K562 (cell line): ENCODE results near the gene DENND6B. TPM values are rescaled to one million over a fixed set of nuclear protein-coding genes. Genes with fewer than 3 reads are reported as not detected.

Experiments used
- ATAC-seq: fragments of 200-7000 bp; cut with Tn5 transposase; 3 replicates; pipeline ENCODE4 v1.9.1; 2020; ENCODE audit warnings: moderate library complexity
- BruUV-seq: library from RNA; stranded (reverse); fragments of 400-500 nt; replicated peaks from 2 replicates; lab custom pipeline; 2021; lab: Mats Ljungman, UMichigan
- CTCF ChIA-PET: fragments of 300-600 bp; formaldehyde crosslinking; extraction: SDS; loops from one replicate; lab custom pipeline; 2021; ENCODE audit warnings: low intra/inter-chr PET ratio; lab: Yijun Ruan, JAX
- POLR2A ChIA-PET: fragments of 300-600, 350-650 bp; sonication (Branson Sonifier 250); formaldehyde crosslinking; extraction: SDS; loops from one replicate; lab custom pipeline; 2021; ENCODE audit warnings: antibody characterized with exemption, inconsistent platforms; lab: Yijun Ruan, JAX
- DNase-seq, 4 experiments: peaks; one replicate each; pipeline versions ENCODE4 v3.0.0 to v3.0.0-alpha.2; 2011 to 2018; ENCODE audit warnings: low spot score in 3 of 4, mixed read lengths in 3 of 4; ENCODE audit errors: extremely low read depth in 1 of 4
- FAIRE-seq: peaks from 2 replicates; lab custom pipeline; 2011; peaks lifted over from hg19 to GRCh38; lab: Jason Lieb, UNC
- H2AFZ ChIP-seq: 2 replicates; pipeline ENCODE4 v1.6.0; 2011; ENCODE audit warnings: low read depth, low read length, control low read depth, inconsistent platforms
- H3K27ac ChIP-seq: fragments of 200-600 bp; 3 replicates; pipeline ENCODE4 v1.8.0; 2011; ENCODE audit warnings: low read depth, mild to moderate bottlenecking, control low read depth, inconsistent platforms, low read length, moderate library complexity, mixed read lengths; ENCODE audit errors: extremely low read depth
- H3K27me3 ChIP-seq, 2 experiments: fragments of 300-600 bp in 1 of 2; 2 replicates in 1 of 2; 3 replicates in 1 of 2; pipeline versions ENCODE4 v1.6.0 to v1.8.0; 2011; ENCODE audit warnings: inconsistent platforms in 2 of 2, low read length in 2 of 2, mild to moderate bottlenecking in 1 of 2, mixed read lengths in 1 of 2, moderate library complexity in 1 of 2; ENCODE audit not compliant: control insufficient read depth in 2 of 2, insufficient read depth in 2 of 2
- H3K36me3 ChIP-seq: fragments of 300-600 bp; 3 replicates; pipeline ENCODE4 v1.8.0; 2011; ENCODE audit warnings: mild to moderate bottlenecking, low read length, inconsistent platforms; ENCODE audit not compliant: control insufficient read depth, insufficient read depth
- H3K4me1 ChIP-seq, 2 experiments: fragments of 200-600 bp in 1 of 2; replicated peaks in 1 of 2; 2 replicates in 1 of 2; 3 replicates in 1 of 2; pipeline versions ENCODE4 v1.5.1 to v1.8.0; 2011; ENCODE audit warnings: inconsistent platforms in 2 of 2, low read length in 2 of 2, mild to moderate bottlenecking in 1 of 2, mixed read lengths in 1 of 2, moderate library complexity in 1 of 2; ENCODE audit not compliant: control insufficient read depth in 2 of 2, insufficient read depth in 2 of 2
- H3K4me2 ChIP-seq: 2 replicates; pipeline ENCODE4 v1.6.1; 2011; ENCODE audit warnings: low read length, control low read depth, inconsistent platforms, mixed read lengths; ENCODE audit not compliant: insufficient read depth
- H3K4me3 ChIP-seq: fragments of 200-600 bp; sonication (generic), shearing (Covaris generic); 2 replicates; pipeline ENCODE4 v1.5.1; 2016; ENCODE audit warnings: control low read depth, inconsistent platforms
- H3K79me2 ChIP-seq: fragments of 200-600 bp; 3 replicates; pipeline ENCODE4 v1.8.0; 2011; ENCODE audit warnings: low read length, inconsistent platforms; ENCODE audit not compliant: control insufficient read depth, insufficient read depth
- H3K9ac ChIP-seq, 2 experiments: 2 replicates each; pipeline versions ENCODE4 v1.6.0 to v1.6.1; 2011; ENCODE audit warnings: low read depth in 2 of 2, low read length in 2 of 2, control low read depth in 1 of 2, inconsistent platforms in 1 of 2, mild to moderate bottlenecking in 1 of 2, mixed read lengths in 1 of 2; ENCODE audit not compliant: insufficient read depth in 1 of 2
- H3K9me1 ChIP-seq: one replicate; pipeline ENCODE4 v1.6.0; 2011; ENCODE audit warnings: inconsistent platforms, mild to moderate bottlenecking, low read length, moderate library complexity; ENCODE audit not compliant: control insufficient read depth, insufficient read depth
- H3K9me3 ChIP-seq: replicated peaks from 2 replicates; pipeline ENCODE4 v1.5.1; 2011; ENCODE audit warnings: low read depth, low read length, inconsistent platforms; ENCODE audit not compliant: control insufficient read depth, insufficient read depth
- H4K20me1 ChIP-seq: replicated peaks from 2 replicates; pipeline ENCODE4 v1.6.1; 2011; ENCODE audit warnings: low read length, inconsistent platforms, mixed read lengths; ENCODE audit not compliant: control insufficient read depth, insufficient read depth
- UBTF ChIP-seq, 2 experiments: IDR thresholded peaks; 2 replicates each; pipeline ENCODE4 v1.6.1; 2012; ENCODE audit warnings: improper control_type of control experiment in 2 of 2, low read depth in 2 of 2, low read length in 2 of 2, borderline replicate concordance in 1 of 2
- WGBS: fragments of 100-300 bp; shearing (Covaris generic); methylation state at CpG from one replicate; pipeline ENCODE4 v1.1.6; 2016; ENCODE audit warnings: low coverage, mixed read lengths; ENCODE audit not compliant: insufficient coverage; ENCODE audit errors: missing lambda C conversion rate; 5-methylcytosine and 5-hydroxymethylcytosine counted together
- in situ Hi-C: fragments of 300-500 bp; cut with MboI; formaldehyde crosslinking; loops from 4 replicates; pipeline ENCODE4 v1.15.0; 2018; ENCODE audit warnings: inconsistent platforms, mixed read lengths
- intact Hi-C: fragments of 100-400 bp; cut with micrococcal nuclease; formaldehyde crosslinking; loops from 2 replicates; pipeline ENCODE4 v1.14.2; 2022
- polyA plus RNA-seq, 8 experiments: library from polyadenylated mRNA; depleted of rRNA in 4 of 8; stranded (reverse) in 5 of 8; unstranded in 3 of 8; fragments of >200 nt; fragmentation: Nextera tagmentation in 2 of 8; fragmentation: Illumina TruSeq in 1 of 8; extraction: Ambion mirVana in 2 of 8; extraction: Trizol in 1 of 8; gene quantifications; 2 replicates each; pipeline versions ENCODE4 v1.2.1 to v1.2.3, GENCODE V29; 2011 to 2014; ENCODE audit warnings: inconsistent platforms in 1 of 8, missing spikeins in 1 of 8
- total RNA-seq, 7 experiments: library from RNA; depleted of rRNA in 6 of 7; stranded (reverse); fragments of >200 nt in 6 of 7; fragmentation: Illumina TruSeq in 2 of 7; extraction: Trizol in 2 of 7; gene quantifications; 2 replicates each; pipeline versions ENCODE4 v1.2.1 to v1.2.3, GENCODE V29; 2011 to 2021; ENCODE audit warnings: low replicate concordance in 1 of 7

The DENND6B gene
- total and polyA plus RNA-seq, 9 of the 15 experiments (the other 6 are each of a cell fraction or from before 2014, with no cell fraction given), result 0.07 to 3.7 (median 1.5) TPM

GRCh38 chr22:50272044-50272802 lies 54.6 kb downstream of the DENND6B start:
- CTCF ChIA-PET, result no interaction called here
- no peak for DNase-seq
- H3K27me3 ChIP-seq, result no peaks in the 10 kb centered on the region
- no peaks in the 10 kb centered on the region; the same call in 2 of the 3 replicates for H3K79me2 ChIP-seq
- H3K9ac ChIP-seq, result no peak overlapping the region
- intact Hi-C loops (loop anchor here (5.0 kb wide), 1 partner anchor 55 kb away; the partner anchor contains the start of gene DENND6B), in situ Hi-C loops (loop anchor here (5.0 kb wide), 1 partner anchor 55 kb away; the partner anchor contains the start of gene DENND6B)
- peaks cover 11% of the 10 kb centered on the region; the same call in 1 of the 3 replicates for H3K36me3 ChIP-seq
- H3K9me3 ChIP-seq, result no peaks in the 10 kb centered on the region
- WGBS, result 56% methylated on average over 5 of the region's 26 CpGs
- no peak for TF ChIP-seq UBTF (IDR thresholded peaks at IDR 0.05; ENCODE audit: borderline replicate concordance in 1 of 2, low read depth in 2 of 2, low read length in 2 of 2)
- TF ChIP-seq, all 486 proteins: peak for 0
- POLR2A ChIA-PET, result interaction anchor here (0.6 to 1.1 kb wide), 5 partner anchors 13 to 225 kb away, joined by 3 read pairs; no protein-coding TSS in a partner anchor
- H2AFZ ChIP-seq, result no peak overlapping the region
- H3K27ac ChIP-seq, result no peak overlapping the region
- no peaks in the 10 kb centered on the region for H4K20me1 ChIP-seq
- H3K4me2 ChIP-seq, result no peak overlapping the region
- H3K4me1 ChIP-seq, result peaks cover 7 to 71% of the 10 kb centered on the region in 2 experiments; a peak in 4 of 5 replicates
- no peaks in the 10 kb centered on the region for H3K9me1 ChIP-seq
- FAIRE-seq (no peak), ATAC-seq (no peak)
- no TSS peak for BruUV-seq
- no peak overlapping the region for H3K4me3 ChIP-seq
